Measurements from ENCODE around the gene STRN. TPM values are rescaled to one million over a fixed set of nuclear protein-coding genes. Genes with fewer than 3 reads are reported as not detected.
"Not testable (repeated sequence)": the region's sequence is repeated elsewhere in the genome, so short reads cannot be mapped to it uniquely, and the experiment has no call there.

Gene STRN
- total and polyA plus RNA-seq, 7 experiments from 2014 or later = 12.4 to 35.0 (median 26.9) TPM

GRCh38 chr2:36945240-36945639, 21.1 kb downstream of the STRN start:
- H3K27me3 ChIP-seq (ENCODE audit: control insufficient read depth in 2 of 2, insufficient read depth in 2 of 2, low read length in 2 of 2); H3K9me3 Mint-ChIP-seq; POLR2A ChIA-PET; H3K27ac ChIP-seq (ENCODE audit: low read depth, low read length); H3K4me3 ChIP-seq (ENCODE audit: low read length); H3K27me3 Mint-ChIP-seq; intact Hi-C loops (cut with micrococcal nuclease); ATAC-seq; H3K27ac Mint-ChIP-seq; CTCF ChIA-PET; DNase-seq; H3K9me3 ChIP-seq (ENCODE audit: control insufficient read depth in 2 of 3, low read length in 3 of 3); H3K36me3 ChIP-seq (ENCODE audit: control insufficient read depth in 2 of 3, insufficient read depth in 3 of 3, low read length in 3 of 3); H3K4me1 ChIP-seq (ENCODE audit: control insufficient read depth in 2 of 2, insufficient read depth in 2 of 2, low read length in 2 of 2); H3K4me3 Mint-ChIP-seq: not testable (repeated sequence)
- peaks cover 7 to 30% (median 14%) of the 10 kb centered on the region in 7 donors for H3K4me1 Mint-ChIP-seq
- peaks cover 0 to 13% (median 10%) of the 10 kb centered on the region in 5 donors for H3K36me3 Mint-ChIP-seq

- peaks cover 0 to 12% (median 8%) of the 10 kb centered on the region in 7 donors for H3K4me1 Mint-ChIP-seq
- H3K27ac ChIP-seq (ENCODE audit: low read depth, low read length) = no peak overlapping the region
- peaks cover 0 to 11% (median 6%) of the 10 kb centered on the region in 5 donors for H3K36me3 Mint-ChIP-seq
- no peaks in the 10 kb centered on the region for H3K4me1 ChIP-seq (ENCODE audit: control insufficient read depth in 2 of 2, insufficient read depth in 2 of 2, low read length in 2 of 2)
- CTCF ChIA-PET = interaction anchor here (0.6 kb wide), 1 partner anchor 950 kb away, joined by 3 read pairs; no protein-coding TSS in a partner anchor
- H3K4me3 Mint-ChIP-seq = no peak overlapping the region
- no peak overlapping the region for H3K27ac Mint-ChIP-seq
- intact Hi-C loops (cut with micrococcal nuclease) = no loop called here
- DNase-seq = no peak
- no peaks in the 10 kb centered on the region for H3K9me3 Mint-ChIP-seq
- no peaks in the 10 kb centered on the region for H3K27me3 Mint-ChIP-seq
- no peaks in the 10 kb centered on the region for H3K36me3 ChIP-seq (ENCODE audit: control insufficient read depth in 2 of 3, insufficient read depth in 3 of 3, low read length in 3 of 3)
- no peak overlapping the region for H3K4me3 ChIP-seq (ENCODE audit: low read length)
- no peak for ATAC-seq
- no peaks in the 10 kb centered on the region for H3K27me3 ChIP-seq (ENCODE audit: control insufficient read depth in 2 of 2, insufficient read depth in 2 of 2, low read length in 2 of 2)
- no peaks in the 10 kb centered on the region for H3K9me3 ChIP-seq (ENCODE audit: control insufficient read depth in 2 of 3, low read length in 3 of 3)
- POLR2A ChIA-PET = no interaction called here
Observed at GRCh38 chr2:36941867-36942266, 24.5 kb downstream of the STRN start.

- H3K27me3 Mint-ChIP-seq; H3K4me3 ChIP-seq (ENCODE audit: low read length); H3K9me3 Mint-ChIP-seq; H3K27me3 ChIP-seq (ENCODE audit: control insufficient read depth in 2 of 2, insufficient read depth in 2 of 2, low read length in 2 of 2); POLR2A ChIA-PET; intact Hi-C loops (cut with micrococcal nuclease); H3K27ac Mint-ChIP-seq; H3K4me1 ChIP-seq (ENCODE audit: control insufficient read depth in 2 of 2, insufficient read depth in 2 of 2, low read length in 2 of 2); H3K27ac ChIP-seq (ENCODE audit: low read depth, low read length); DNase-seq; ATAC-seq; H3K4me3 Mint-ChIP-seq; H3K36me3 ChIP-seq (ENCODE audit: control insufficient read depth in 2 of 3, insufficient read depth in 3 of 3, low read length in 3 of 3); H3K9me3 ChIP-seq (ENCODE audit: control insufficient read depth in 2 of 3, low read length in 3 of 3); CTCF ChIA-PET: not testable (repeated sequence)
- Mint-ChIP-seq H3K4me1 (peaks cover 2 to 27% (median 23%) of the 10 kb centered on the region in 7 donors), H3K36me3 (peaks cover 0 to 19% (median 5%) of the 10 kb centered on the region in 5 donors)
Observed at GRCh38 chr2:36936526-36936925, 29.8 kb downstream of the STRN start.

GRCh38 chr2:36931688-36932087, 34.6 kb downstream of the STRN start:
- H3K4me3 ChIP-seq (ENCODE audit: low read length); H3K4me1 ChIP-seq (ENCODE audit: control insufficient read depth in 2 of 2, insufficient read depth in 2 of 2, low read length in 2 of 2); H3K9me3 Mint-ChIP-seq; H3K27me3 ChIP-seq (ENCODE audit: control insufficient read depth in 2 of 2, insufficient read depth in 2 of 2, low read length in 2 of 2); H3K27me3 Mint-ChIP-seq; H3K9me3 ChIP-seq (ENCODE audit: control insufficient read depth in 2 of 3, low read length in 3 of 3); H3K4me3 Mint-ChIP-seq; intact Hi-C loops (cut with micrococcal nuclease); H3K27ac ChIP-seq (ENCODE audit: low read depth, low read length); POLR2A ChIA-PET; H3K36me3 ChIP-seq (ENCODE audit: control insufficient read depth in 2 of 3, insufficient read depth in 3 of 3, low read length in 3 of 3); ATAC-seq; DNase-seq: not testable (repeated sequence)
- Mint-ChIP-seq H3K36me3 (peaks cover 0 to 19% (median 8%) of the 10 kb centered on the region in 5 donors), H3K27ac (peak overlapping the region in 2 of 9 donors; percentile 27 to 41), H3K4me1 (peaks cover 11 to 42% (median 29%) of the 10 kb centered on the region in 7 donors)
- CTCF ChIA-PET = interaction anchor here (1.2 kb wide), 1 partner anchor 13 kb away, joined by 5 read pairs; no protein-coding TSS in a partner anchor

- H3K4me1 ChIP-seq (ENCODE audit: control insufficient read depth in 2 of 2, insufficient read depth in 2 of 2, low read length in 2 of 2); H3K27me3 ChIP-seq (ENCODE audit: control insufficient read depth in 2 of 2, insufficient read depth in 2 of 2, low read length in 2 of 2); H3K9me3 Mint-ChIP-seq; H3K4me3 Mint-ChIP-seq; ATAC-seq; H3K9me3 ChIP-seq (ENCODE audit: control insufficient read depth in 2 of 3, low read length in 3 of 3); intact Hi-C loops (cut with micrococcal nuclease); DNase-seq; H3K36me3 ChIP-seq (ENCODE audit: control insufficient read depth in 2 of 3, insufficient read depth in 3 of 3, low read length in 3 of 3); H3K4me3 ChIP-seq (ENCODE audit: low read length); H3K27me3 Mint-ChIP-seq; H3K27ac ChIP-seq (ENCODE audit: low read depth, low read length): not testable (repeated sequence)
- Mint-ChIP-seq H3K4me1 (peaks cover 10 to 49% (median 34%) of the 10 kb centered on the region in 7 donors), H3K27ac (peak overlapping the region in 5 of 9 donors; percentile 24 to 75 (median 36)), H3K36me3 (peaks cover 0 to 15% (median 8%) of the 10 kb centered on the region in 5 donors)
- ChIA-PET CTCF (interaction anchor here (1.2 kb wide), 1 partner anchor 13 kb away, joined by 5 read pairs; no protein-coding TSS in a partner anchor), POLR2A (interaction anchor here (1.5 kb wide), 1 partner anchor 36 kb away, joined by 3 read pairs; the partner anchor contains the start of gene STRN)
Observed at GRCh38 chr2:36930787-36931410, 35.4 kb downstream of the STRN start.

GRCh38 chr2:36926175-36927132, 39.9 kb downstream of the STRN start:
- Mint-ChIP-seq H3K4me3 (peak overlapping the region in 3 of 10 donors; percentile 2 to 30 (median 25)), H3K27ac (peak overlapping the region; percentile 28 to 77 (median 51)), H3K36me3 (peaks cover 0 to 19% (median 13%) of the 10 kb centered on the region in 5 donors), H3K4me1 (peaks cover 13 to 57% (median 32%) of the 10 kb centered on the region in 7 donors)
- DNase-seq; ATAC-seq; H3K27me3 Mint-ChIP-seq; H3K27me3 ChIP-seq (ENCODE audit: control insufficient read depth in 2 of 2, insufficient read depth in 2 of 2, low read length in 2 of 2); H3K9me3 Mint-ChIP-seq; H3K4me1 ChIP-seq (ENCODE audit: control insufficient read depth in 2 of 2, insufficient read depth in 2 of 2, low read length in 2 of 2); POLR2A ChIA-PET; H3K36me3 ChIP-seq (ENCODE audit: control insufficient read depth in 2 of 3, insufficient read depth in 3 of 3, low read length in 3 of 3); H3K27ac ChIP-seq (ENCODE audit: low read depth, low read length); CTCF ChIA-PET; intact Hi-C loops (cut with micrococcal nuclease); H3K9me3 ChIP-seq (ENCODE audit: control insufficient read depth in 2 of 3, low read length in 3 of 3); H3K4me3 ChIP-seq (ENCODE audit: low read length): not testable (repeated sequence)

All from naive thymus-derived CD4-positive, alpha-beta T cell (primary cell).